Loucy (cell line): ENCODE measurements around the gene UNC50.

ENCODE experiments used
- H2AFZ ChIP-seq: fragments of 200-600 bp; sonication (generic); 2 replicates; pipeline ENCODE4 v1.6.0; 2016; ENCODE audit warnings: antibody characterized with exemption, mild to moderate bottlenecking, low read length, moderate library complexity
- H3F3A ChIP-seq: fragments of 200-600 bp; 2 replicates; pipeline ENCODE4 v1.6.0; 2016; ENCODE audit warnings: antibody characterized with exemption, low read depth, mild to moderate bottlenecking
- H3K27me3 ChIP-seq: fragments of 200-600 bp; sonication (generic); 2 replicates; pipeline ENCODE4 v1.6.1; 2014; ENCODE audit warnings: low read length, mild to moderate bottlenecking; ENCODE audit not compliant: insufficient read depth, poor library complexity, severe bottlenecking
- H3K36me3 ChIP-seq: fragments of 200-600 bp; sonication (generic); 2 replicates; pipeline ENCODE4 v1.6.1; 2016; ENCODE audit warnings: low read length; ENCODE audit not compliant: insufficient read depth
- H3K4me1 ChIP-seq: fragments of 200-600 bp; sonication (generic); 2 replicates; pipeline ENCODE4 v1.5.1; 2014; ENCODE audit warnings: low read length, mild to moderate bottlenecking; ENCODE audit not compliant: insufficient read depth, poor library complexity, severe bottlenecking
- H3K4me2 ChIP-seq: fragments of 200-600 bp; sonication (generic); 2 replicates; pipeline ENCODE4 v1.6.0; 2014; ENCODE audit warnings: antibody characterized with exemption, low read length, low read depth, mild to moderate bottlenecking; ENCODE audit not compliant: poor library complexity, severe bottlenecking
- H3K4me3 ChIP-seq: fragments of 200-600 bp; sonication (generic); 2 replicates; pipeline ENCODE4 v1.5.1; 2014; ENCODE audit warnings: low read length, mild to moderate bottlenecking, mixed read lengths; ENCODE audit not compliant: poor library complexity, severe bottlenecking
- H3K79me2 ChIP-seq: fragments of 200-600 bp; sonication (generic); 2 replicates; pipeline ENCODE4 v1.6.1; 2014; ENCODE audit warnings: low read length; ENCODE audit not compliant: insufficient read depth
- H3K9ac ChIP-seq: fragments of 200-600 bp; sonication (generic); 2 replicates; pipeline ENCODE4 v1.6.0; 2014; ENCODE audit warnings: mild to moderate bottlenecking, low read depth, low read length, moderate library complexity; ENCODE audit not compliant: poor library complexity, severe bottlenecking
- H3K9me2 ChIP-seq: fragments of 200-600 bp; sonication (generic); replicated peaks from 2 replicates; pipeline ENCODE4 v1.6.1; 2016; ENCODE audit warnings: low read depth, low read length, mixed read lengths
- H3K9me3 ChIP-seq: fragments of 200-600 bp; sonication (generic); 2 replicates; pipeline ENCODE4 v1.6.1; 2014; ENCODE audit warnings: mild to moderate bottlenecking, antibody characterized with exemption, low read length, low read depth; ENCODE audit not compliant: insufficient read depth
- H4K20me1 ChIP-seq: fragments of 200-600 bp; sonication (generic); 2 replicates; pipeline ENCODE4 v1.6.0; 2014; ENCODE audit warnings: antibody characterized with exemption, low read length, mild to moderate bottlenecking; ENCODE audit not compliant: insufficient read depth, poor library complexity, severe bottlenecking
- CTCF ChIP-seq: fragments of 200-600 bp; sonication (generic); conservative IDR thresholded peaks from 2 replicates; pipeline ENCODE4 v1.5.1; 2014; ENCODE audit warnings: mild to moderate bottlenecking, antibody characterized with exemption, low read length
- EZH2phosphoT487 ChIP-seq: fragments of 200-600 bp; IDR thresholded peaks from 2 replicates; pipeline ENCODE4 v1.6.1; 2018; ENCODE audit warnings: antibody characterized with exemption, mild to moderate bottlenecking, moderate library complexity, borderline replicate concordance

The UNC50 gene

GRCh38 chr2:98569915-98570314 lies 38.5 kb upstream of the UNC50 start:
- Histone ChIP-seq H3K36me3 (peaks cover 48% of the 10 kb centered on the region; the same call in 1 of the 2 replicates), H3K79me2 (no peaks in the 10 kb centered on the region), H3K4me3 (no peak overlapping the region), H3K9me3 (no peaks in the 10 kb centered on the region), H2AFZ (no peak overlapping the region), H3K9ac (no peak overlapping the region), H3F3A (no peaks in the 10 kb centered on the region), H4K20me1 (no peaks in the 10 kb centered on the region), H3K4me2 (no peak overlapping the region), H3K9me2 (no peaks in the 10 kb centered on the region), H3K27me3 (no peaks in the 10 kb centered on the region), H3K4me1 (no peaks in the 10 kb centered on the region)
- TF ChIP-seq CTCF (no peak), EZH2phosphoT487 (no peak)

- Histone ChIP-seq H3K79me2 (no peaks in the 10 kb centered on the region), H4K20me1 (no peaks in the 10 kb centered on the region), H3K36me3 (peaks cover 45% of the 10 kb centered on the region; the same call in 1 of the 2 replicates), H3K9me3 (no peaks in the 10 kb centered on the region), H3K9ac (no peak overlapping the region), H2AFZ (no peak overlapping the region), H3F3A (no peaks in the 10 kb centered on the region), H3K9me2 (no peaks in the 10 kb centered on the region), H3K4me1 (no peaks in the 10 kb centered on the region), H3K4me2 (no peak overlapping the region), H3K4me3 (no peak overlapping the region), H3K27me3 (no peaks in the 10 kb centered on the region)
- TF ChIP-seq CTCF = no peak
These were observed 38.0 kb upstream of the UNC50 start for GRCh38 chr2:98570356-98570755.

- TF ChIP-seq EZH2phosphoT487 (no peak), CTCF (no peak)
- H3K9ac ChIP-seq = no peak overlapping the region
- H4K20me1 ChIP-seq = no peaks in the 10 kb centered on the region
- H2AFZ ChIP-seq = no peak overlapping the region
- peaks cover 37% of the 10 kb centered on the region; the same call in 1 of the 2 replicates for H3K36me3 ChIP-seq
- no peaks in the 10 kb centered on the region for H3K79me2 ChIP-seq
- H3K4me3 ChIP-seq = no peak overlapping the region
- no peaks in the 10 kb centered on the region for H3K4me1 ChIP-seq
- no peak overlapping the region for H3K4me2 ChIP-seq
- no peaks in the 10 kb centered on the region for H3K9me2 ChIP-seq
- no peaks in the 10 kb centered on the region for H3K27me3 ChIP-seq
- no peaks in the 10 kb centered on the region for H3K9me3 ChIP-seq
- H3F3A ChIP-seq = no peaks in the 10 kb centered on the region
These were observed 37.2 kb upstream of the UNC50 start for GRCh38 chr2:98571121-98571701.
